ENCODE results near the gene MREG. TPM values are rescaled to one million over a fixed set of nuclear protein-coding genes. Genes with fewer than 3 reads are reported as not detected.
A peak's percentile ranks its signal among the peaks of the same experiment; 100 is the strongest.

The MREG gene
- total RNA-seq, 1 donor from 2014 or later, result 10.6 TPM

DNA sequence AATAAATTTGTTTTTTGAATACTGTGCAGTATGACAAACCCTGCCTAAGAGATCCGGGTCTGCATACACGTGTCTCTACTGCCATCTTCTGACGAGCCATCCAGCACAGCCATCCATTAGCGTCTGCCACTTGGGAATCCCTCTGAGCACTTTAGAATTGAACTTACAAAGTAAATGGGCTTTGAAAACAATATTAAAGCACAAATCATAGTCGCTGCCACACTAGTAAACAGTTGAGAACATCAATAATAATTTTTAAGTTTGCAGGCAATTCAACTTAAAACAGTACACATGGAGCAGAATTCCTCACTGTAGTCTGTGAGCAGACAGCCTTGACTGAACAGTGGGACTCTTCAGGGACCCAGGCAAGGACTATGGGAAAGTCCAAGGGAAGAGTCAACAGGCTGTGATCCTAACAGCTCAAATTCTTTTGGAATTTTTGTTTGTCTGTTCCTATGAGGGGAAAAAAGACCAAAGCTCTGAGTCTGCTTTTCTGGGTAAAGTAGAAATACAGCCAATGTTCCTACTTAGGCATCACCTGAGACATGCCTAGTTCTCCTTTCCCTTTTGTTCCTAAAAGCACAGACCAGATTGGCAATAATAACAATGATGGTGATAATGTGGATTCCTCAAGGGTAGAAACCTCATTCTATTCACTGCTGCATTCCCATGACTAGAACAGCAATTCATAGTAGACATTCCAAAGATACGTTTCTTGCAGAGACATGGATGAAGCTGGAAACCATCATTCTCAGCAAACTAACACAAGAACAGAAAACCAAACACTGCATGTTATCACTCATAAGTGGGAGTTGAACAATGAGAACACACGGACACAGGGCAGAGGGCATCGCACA is 92.9 kb downstream of the MREG start:
- Mint-ChIP-seq H3K27me3 (peaks cover 1% of the 10 kb centered on the region), H3K4me3 (no peak overlapping the region), H3K27ac (no peak overlapping the region), H3K4me1 (peaks cover 4% of the 10 kb centered on the region), H3K9me3 (no peaks in the 10 kb centered on the region), H3K36me3 (ENCODE audit: low read depth) (no peaks in the 10 kb centered on the region)
- peak; percentile 86 for DNase-seq
- intact Hi-C loops (cut with micrococcal nuclease), result loop anchor here (1.0 kb wide), 1 partner anchor 466 kb away; no protein-coding TSS in a partner anchor

DNA sequence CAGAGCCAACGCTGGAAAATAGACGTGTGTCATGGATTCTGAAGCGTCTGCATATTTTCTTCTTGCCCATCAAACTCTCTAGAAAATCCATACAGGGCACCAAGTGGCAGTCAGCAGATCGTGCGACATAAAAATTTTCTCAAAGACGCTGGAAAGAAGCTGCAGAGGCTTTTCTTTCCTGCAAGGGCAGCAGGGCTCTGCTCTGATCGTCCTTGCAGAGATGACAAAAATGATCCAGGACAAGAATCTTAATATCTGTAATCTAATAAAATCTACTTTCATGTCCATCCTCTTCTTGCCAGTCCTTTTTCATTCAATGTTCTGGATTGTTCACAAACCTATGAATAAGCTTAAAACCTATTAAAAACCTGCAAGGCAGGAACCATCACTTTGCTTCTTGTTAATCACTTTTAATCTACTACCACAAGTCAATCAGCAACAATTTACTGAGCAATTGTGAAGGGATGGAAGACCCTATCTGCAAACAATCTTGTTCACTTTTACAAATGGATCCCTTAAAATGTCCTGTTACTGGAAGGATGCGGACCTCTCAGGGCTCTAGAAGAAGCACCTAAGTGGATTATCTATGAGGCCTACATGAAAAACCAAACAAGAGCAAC is 93.6 kb downstream of the MREG start:
- H3K36me3 Mint-ChIP-seq (ENCODE audit: low read depth), result no peaks in the 10 kb centered on the region

DNA sequence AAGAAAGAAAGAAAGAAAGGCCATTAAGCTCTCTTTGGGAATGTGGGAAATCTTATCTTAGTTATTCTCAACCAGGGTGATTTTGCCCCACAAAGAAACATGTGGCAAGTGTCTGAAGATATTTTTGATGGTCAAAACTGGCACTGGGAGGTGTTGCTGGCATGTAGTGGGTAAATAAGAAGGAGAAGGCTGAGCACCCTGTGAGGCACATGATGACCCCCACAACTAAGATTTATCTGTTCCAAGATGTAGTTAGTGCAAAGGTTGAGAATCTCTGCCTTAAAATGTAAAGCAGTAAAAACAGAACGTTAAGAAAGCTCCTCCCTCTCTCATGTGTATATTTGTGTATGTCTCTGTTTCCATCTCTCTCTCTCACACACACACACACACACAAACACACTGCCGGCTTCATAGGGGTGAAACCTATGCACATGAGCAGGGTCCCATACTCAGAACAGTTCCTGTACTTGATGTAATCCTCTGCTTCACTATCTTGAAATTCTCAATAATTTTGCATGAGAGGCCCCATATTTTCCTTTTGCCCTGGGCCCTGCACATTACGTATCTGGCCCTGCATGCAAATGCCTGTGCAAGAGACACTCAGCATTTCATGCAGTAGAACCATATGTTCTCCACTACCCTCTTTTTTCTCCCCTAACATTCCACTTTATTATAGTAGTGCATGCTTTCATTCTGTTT is 94.3 kb downstream of the MREG start:
- H3K36me3 Mint-ChIP-seq (ENCODE audit: low read depth), result no peaks in the 10 kb centered on the region
- no peak for DNase-seq
- H3K27ac Mint-ChIP-seq, result no peak overlapping the region
- H3K4me3 Mint-ChIP-seq, result no peak overlapping the region
- H3K27me3 Mint-ChIP-seq, result peaks cover 8% of the 10 kb centered on the region
- no peaks in the 10 kb centered on the region for H3K9me3 Mint-ChIP-seq
- H3K4me1 Mint-ChIP-seq, result peaks cover 7% of the 10 kb centered on the region
- intact Hi-C loops (cut with micrococcal nuclease), result no loop called here

More for the DNA sequence above, 93.6 kb downstream of the MREG start:
- Mint-ChIP-seq H3K27me3 (peaks cover 4% of the 10 kb centered on the region), H3K27ac (no peak overlapping the region), H3K4me3 (no peak overlapping the region), H3K4me1 (peaks cover 7% of the 10 kb centered on the region), H3K9me3 (no peaks in the 10 kb centered on the region)
- DNase-seq, result no peak
- intact Hi-C loops (cut with micrococcal nuclease), result loop anchor here (1.0 kb wide), 1 partner anchor 465 kb away; no protein-coding TSS in a partner anchor

DNA sequence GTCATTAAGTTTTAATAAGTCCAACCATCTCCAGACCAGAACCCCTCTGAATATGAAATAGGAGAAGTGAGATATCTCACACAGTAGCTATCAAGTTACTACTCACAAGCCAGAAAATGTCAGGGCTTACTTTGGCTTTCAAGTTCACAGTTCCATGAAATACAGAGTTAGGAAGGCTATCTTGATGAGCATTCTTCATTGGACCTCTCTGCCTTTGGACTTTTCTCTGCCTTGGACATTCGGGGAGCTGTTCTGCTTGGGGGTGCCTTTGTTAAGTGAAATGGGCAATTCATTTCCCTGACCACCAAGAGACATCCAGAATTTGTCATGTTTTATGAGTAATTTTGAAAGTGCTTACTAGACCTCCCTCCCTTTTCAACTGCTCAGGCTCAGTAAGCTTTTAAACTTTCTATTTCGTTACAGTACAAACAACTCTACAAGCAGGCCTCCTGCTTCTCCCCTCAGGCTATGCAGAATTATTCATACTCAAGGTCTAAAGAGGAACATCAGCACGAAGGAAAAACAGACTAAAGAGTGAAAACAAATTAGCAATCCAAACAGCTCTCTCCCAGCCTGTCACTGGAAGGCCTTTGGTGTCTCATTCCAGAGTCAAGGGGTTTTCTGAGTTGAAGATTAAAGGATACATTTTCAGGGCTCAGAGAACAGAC is 95.3 kb downstream of the MREG start:
- H3K4me1 Mint-ChIP-seq, result peaks cover 7% of the 10 kb centered on the region
- intact Hi-C loops (cut with micrococcal nuclease), result no loop called here
- no peaks in the 10 kb centered on the region for H3K9me3 Mint-ChIP-seq
- no peak overlapping the region for H3K4me3 Mint-ChIP-seq
- no peak overlapping the region for H3K27ac Mint-ChIP-seq
- H3K36me3 Mint-ChIP-seq (ENCODE audit: low read depth), result no peaks in the 10 kb centered on the region
- DNase-seq, result no peak
- H3K27me3 Mint-ChIP-seq, result peaks cover 10% of the 10 kb centered on the region

DNA sequence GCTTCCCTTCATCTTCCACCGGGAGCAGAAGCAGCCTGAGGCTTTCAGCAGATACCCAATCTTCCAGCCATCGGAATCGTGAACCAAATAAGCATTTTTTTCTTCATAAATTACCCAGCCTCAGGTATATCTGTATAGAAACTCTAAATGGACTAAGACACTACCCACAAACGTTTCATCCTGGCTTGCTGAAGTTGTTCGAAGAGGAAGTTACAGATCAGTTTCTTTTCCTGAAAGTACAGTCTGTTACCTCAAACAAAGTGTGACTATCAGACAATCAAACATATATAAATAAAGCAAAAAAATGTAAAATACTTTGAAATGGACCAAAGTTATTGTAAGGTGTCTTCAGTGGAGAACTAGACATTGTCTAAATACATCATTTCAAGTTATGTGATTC is 97.9 kb downstream of the MREG start:
- no peaks in the 10 kb centered on the region for H3K9me3 Mint-ChIP-seq

DNA sequence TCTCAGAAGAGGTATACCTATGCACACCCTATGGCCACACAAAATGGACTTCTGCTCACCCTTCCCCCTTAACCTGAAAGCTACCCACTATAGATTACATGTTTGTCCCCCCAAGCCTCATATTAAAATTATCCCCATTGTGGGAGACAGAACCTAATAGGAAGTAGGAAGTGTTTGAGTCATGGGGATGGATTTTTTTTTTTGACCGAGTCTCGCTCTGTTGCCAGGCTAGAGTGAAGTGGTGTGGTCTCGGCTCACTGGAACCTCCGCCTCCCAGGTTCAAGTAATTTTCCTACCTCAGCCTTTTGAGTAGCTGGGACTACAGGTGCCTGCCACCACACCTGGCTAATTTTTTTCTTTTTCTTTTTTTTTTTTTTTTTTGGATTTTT is 98.6 kb downstream of the MREG start:
- no peak overlapping the region for H3K4me3 Mint-ChIP-seq

More for the DNA sequence above, 97.9 kb downstream of the MREG start:
- Mint-ChIP-seq H3K27me3 (peaks cover 14% of the 10 kb centered on the region), H3K4me1 (peaks cover 7% of the 10 kb centered on the region), H3K36me3 (ENCODE audit: low read depth) (no peaks in the 10 kb centered on the region), H3K4me3 (no peak overlapping the region), H3K27ac (no peak overlapping the region)
- intact Hi-C loops (cut with micrococcal nuclease), result no loop called here
- DNase-seq, result no peak

DNA sequence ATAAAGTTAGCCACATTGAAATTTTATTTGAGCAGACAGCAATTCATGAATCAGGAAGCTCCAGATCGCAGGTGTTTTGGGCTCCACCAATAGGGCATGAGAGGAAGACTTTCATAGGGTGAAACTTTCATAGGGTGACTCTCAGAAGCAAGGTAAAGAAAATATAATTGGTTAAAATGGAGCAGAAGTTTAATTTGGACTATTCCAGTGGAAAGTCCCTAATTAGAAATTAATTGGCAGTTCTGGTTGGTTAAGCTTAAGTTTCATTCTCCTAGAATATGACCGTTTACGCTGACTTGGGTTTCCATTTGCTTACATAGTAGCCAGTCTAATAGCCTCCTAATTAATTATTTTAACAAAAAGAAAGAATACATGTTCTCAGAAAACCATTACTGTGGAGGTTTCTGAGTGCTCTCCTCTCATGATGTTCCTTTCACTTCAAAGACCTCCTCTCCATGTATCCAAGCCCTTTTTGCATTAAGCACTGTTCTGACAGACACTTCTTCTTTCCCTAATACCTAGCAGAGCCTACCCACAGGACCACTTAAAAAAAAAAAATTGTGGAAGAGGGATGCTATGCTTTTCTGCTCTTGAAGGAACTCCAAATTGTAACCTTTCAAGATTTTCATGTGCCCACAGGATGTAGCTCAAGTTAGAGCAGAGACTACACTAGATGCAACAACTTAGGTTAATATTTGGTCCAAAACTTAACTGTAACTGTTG is 99.1 kb downstream of the MREG start:
- intact Hi-C loops (cut with micrococcal nuclease), result no loop called here
- Mint-ChIP-seq H3K36me3 (ENCODE audit: low read depth) (no peaks in the 10 kb centered on the region), H3K27ac (no peak overlapping the region), H3K9me3 (no peaks in the 10 kb centered on the region), H3K4me1 (peaks cover 7% of the 10 kb centered on the region), H3K27me3 (peaks cover 21% of the 10 kb centered on the region), H3K4me3 (no peak overlapping the region)
- DNase-seq, result no peak

More for the DNA sequence above, 98.6 kb downstream of the MREG start:
- no peak for DNase-seq
- no peak overlapping the region for H3K27ac Mint-ChIP-seq
- intact Hi-C loops (cut with micrococcal nuclease), result no loop called here
- peaks cover 15% of the 10 kb centered on the region for H3K27me3 Mint-ChIP-seq
- H3K4me1 Mint-ChIP-seq, result peaks cover 7% of the 10 kb centered on the region
- H3K9me3 Mint-ChIP-seq, result no peaks in the 10 kb centered on the region
- H3K36me3 Mint-ChIP-seq (ENCODE audit: low read depth), result no peaks in the 10 kb centered on the region

DNA sequence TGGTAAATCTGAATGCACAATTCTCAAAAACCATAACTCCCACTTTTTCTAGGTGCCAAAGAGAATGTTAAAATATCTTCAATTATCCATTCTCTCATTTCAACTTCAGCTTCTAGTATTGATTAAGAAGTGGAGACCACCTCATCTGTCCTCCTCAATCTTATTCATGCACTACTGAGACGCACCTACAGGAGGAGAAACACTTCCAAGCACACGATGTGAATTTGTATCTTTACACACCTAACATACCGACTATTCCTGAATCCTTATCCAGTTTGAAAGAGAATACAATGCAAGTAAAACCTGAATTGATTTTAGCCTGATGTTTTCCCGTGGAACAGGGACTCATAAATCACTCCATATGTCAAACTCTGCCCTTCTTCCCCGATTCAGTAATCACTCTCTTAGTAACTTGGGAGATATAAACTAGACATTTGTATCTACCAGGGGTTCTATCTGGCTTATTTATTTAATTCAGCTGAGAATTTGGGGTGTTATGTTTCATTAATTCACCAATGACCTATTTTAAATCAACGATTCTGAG is 101.0 kb downstream of the MREG start:
- Mint-ChIP-seq H3K27me3 (peaks cover 26% of the 10 kb centered on the region), H3K4me3 (no peak overlapping the region), H3K27ac (no peak overlapping the region), H3K9me3 (no peaks in the 10 kb centered on the region), H3K36me3 (ENCODE audit: low read depth) (no peaks in the 10 kb centered on the region), H3K4me1 (peaks cover 3% of the 10 kb centered on the region)
- DNase-seq, result no peak
- intact Hi-C loops (cut with micrococcal nuclease), result no loop called here

DNA sequence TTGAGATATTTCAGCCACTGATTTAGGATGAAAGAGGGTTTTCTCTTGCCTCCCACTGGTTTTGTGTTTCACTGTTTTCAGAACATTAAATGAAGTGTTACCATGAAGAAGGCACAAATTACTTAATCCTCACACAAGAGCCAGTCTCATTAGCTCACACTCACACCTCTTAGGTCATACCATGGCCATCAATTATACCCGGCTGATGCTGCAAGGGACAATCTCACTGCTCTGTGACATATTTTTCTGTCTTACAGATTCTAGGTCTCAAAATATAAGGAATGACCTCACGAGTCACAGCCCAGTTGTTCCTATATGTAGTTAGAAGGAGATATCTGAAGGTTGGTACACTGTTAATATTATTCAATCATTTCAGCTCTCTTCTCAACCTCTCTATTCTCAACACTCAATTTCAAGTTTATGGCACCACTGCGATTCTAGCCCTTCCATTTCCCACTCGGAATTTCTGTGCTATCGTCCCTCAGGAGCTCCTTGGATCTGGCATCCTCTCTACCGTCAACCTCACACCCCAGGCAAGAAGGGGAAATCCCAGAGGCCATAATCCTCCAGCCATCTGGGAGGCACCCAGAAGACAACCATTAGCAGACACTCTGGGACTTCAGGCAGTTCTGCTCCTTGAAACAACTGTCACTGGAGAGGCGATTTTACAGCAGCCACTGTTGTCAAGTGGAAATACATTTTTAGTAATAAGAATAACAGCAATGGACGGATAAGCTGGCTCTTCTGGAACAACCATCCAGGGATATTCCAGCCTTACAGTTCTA is 101.9 kb downstream of the MREG start:
- intact Hi-C loops (cut with micrococcal nuclease), result no loop called here
- Mint-ChIP-seq H3K4me3 (no peak overlapping the region), H3K27me3 (peaks cover 28% of the 10 kb centered on the region), H3K9me3 (no peaks in the 10 kb centered on the region), H3K4me1 (peaks cover 3% of the 10 kb centered on the region), H3K27ac (no peak overlapping the region), H3K36me3 (ENCODE audit: low read depth) (no peaks in the 10 kb centered on the region)
- DNase-seq, result no peak

DNA sequence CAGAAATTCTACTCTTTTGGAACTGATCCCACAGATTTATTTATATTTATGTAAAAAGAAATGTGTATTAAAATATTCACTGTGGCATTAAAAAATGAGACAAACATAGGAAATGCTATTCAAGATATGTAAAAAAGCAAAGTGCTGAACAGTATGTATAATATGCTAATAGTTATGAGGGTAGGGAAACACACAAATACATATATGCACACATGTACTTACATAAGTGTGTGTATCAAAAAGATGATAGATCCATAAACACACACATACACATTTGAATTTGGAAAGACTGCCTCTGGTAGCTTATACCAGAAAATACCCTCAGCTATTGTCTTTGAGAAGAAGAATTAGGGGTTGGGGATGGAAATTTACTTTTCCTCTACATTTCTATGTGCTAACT is 103.2 kb downstream of the MREG start:
- Mint-ChIP-seq H3K4me1 (peaks cover under 1% of the 10 kb centered on the region), H3K4me3 (no peak overlapping the region), H3K36me3 (ENCODE audit: low read depth) (no peaks in the 10 kb centered on the region), H3K9me3 (no peaks in the 10 kb centered on the region), H3K27ac (no peak overlapping the region), H3K27me3 (peaks cover 25% of the 10 kb centered on the region)
- no peak for DNase-seq
- intact Hi-C loops (cut with micrococcal nuclease), result no loop called here

DNA sequence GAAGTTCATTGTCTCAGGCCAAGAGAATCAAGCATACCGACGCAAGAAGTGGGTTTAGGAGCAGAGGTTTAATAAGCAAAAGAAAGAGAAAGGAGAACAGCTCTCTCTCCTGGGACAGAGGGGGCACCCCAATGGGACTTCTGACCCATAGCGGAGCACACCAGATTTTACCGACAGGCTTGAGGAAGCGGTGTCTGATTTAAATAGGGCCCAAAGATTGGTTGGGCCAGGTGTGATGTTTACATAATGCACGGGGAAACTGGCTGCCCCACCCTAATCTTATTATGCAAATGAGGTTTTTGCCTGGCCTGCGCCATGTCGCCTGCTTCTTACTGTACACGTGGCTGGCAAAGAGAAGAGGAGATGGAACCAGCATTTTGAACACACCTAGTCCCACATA is 106.2 kb downstream of the MREG start:
- intact Hi-C loops (cut with micrococcal nuclease), result no loop called here
- Mint-ChIP-seq H3K4me3 (no peak overlapping the region), H3K4me1 (no peaks in the 10 kb centered on the region), H3K36me3 (ENCODE audit: low read depth) (no peaks in the 10 kb centered on the region), H3K27me3 (peaks cover 25% of the 10 kb centered on the region), H3K27ac (no peak overlapping the region), H3K9me3 (no peaks in the 10 kb centered on the region)
- no peak for DNase-seq

DNA sequence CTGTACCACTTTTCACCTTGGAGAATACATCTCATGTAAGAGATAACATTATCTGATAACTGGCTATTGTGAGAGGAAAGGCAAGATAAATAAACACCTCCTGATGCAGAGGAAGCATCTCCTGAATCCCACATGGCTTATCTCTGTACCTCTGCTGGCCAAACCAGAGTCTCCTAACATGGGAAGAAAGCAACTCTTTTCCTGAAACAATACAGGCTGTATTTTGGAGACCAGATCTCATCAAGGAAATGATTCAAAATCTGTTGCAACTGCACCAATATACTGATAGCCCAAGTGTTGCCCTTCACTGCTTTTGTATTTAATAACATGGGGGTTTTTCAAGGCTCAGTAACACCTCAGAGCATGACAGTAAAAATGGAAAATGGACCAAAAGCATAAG is 106.9 kb downstream of the MREG start:
- no peak overlapping the region for H3K4me3 Mint-ChIP-seq
- H3K27me3 Mint-ChIP-seq, result peaks cover 25% of the 10 kb centered on the region
- no peaks in the 10 kb centered on the region for H3K4me1 Mint-ChIP-seq
- DNase-seq, result no peak
- H3K27ac Mint-ChIP-seq, result no peak overlapping the region
- H3K9me3 Mint-ChIP-seq, result no peaks in the 10 kb centered on the region
- no peaks in the 10 kb centered on the region for H3K36me3 Mint-ChIP-seq (ENCODE audit: low read depth)
- intact Hi-C loops (cut with micrococcal nuclease), result no loop called here

Data from activated CD4-positive, alpha-beta T cell treated with anti-CD3 and anti-CD28 coated beads, Interleukin-2, amount 10 ng/mL, durations not matched to agents 24 days and 14 days (primary cell).